AG10803 (cell line): ENCODE results near the gene LTBP1.
"Not testable (repeated sequence)": the region's sequence is repeated elsewhere in the genome, so short reads cannot be mapped to it uniquely, and the experiment has no call there.

ENCODE experiments used
- DNase-seq: peaks from one replicate; pipeline ENCODE4 v3.0.0; 2010; ENCODE audit warnings: low read depth
- H3K4me3 ChIP-seq: 2 replicates; pipeline ENCODE4 v1.5.1; 2011; ENCODE audit warnings: mild to moderate bottlenecking, low read length, control low read depth
- CTCF ChIP-seq: conservative IDR thresholded peaks from 2 replicates; pipeline ENCODE4 v1.5.1; 2011; ENCODE audit warnings: mild to moderate bottlenecking, low read length, control low read depth, inconsistent platforms

The LTBP1 gene

GRCh38 chr2:32962690-32963089 is 15.9 kb downstream of the LTBP1 start:
- no peak for TF ChIP-seq CTCF
- no peak overlapping the region for H3K4me3 ChIP-seq
- no peak for DNase-seq

GRCh38 chr2:32963941-32964340 is 17.2 kb downstream of the LTBP1 start:
- DNase-seq, result peak; percentile 45
- TF ChIP-seq CTCF, result no peak
- H3K4me3 ChIP-seq, result no peak overlapping the region

DNA sequence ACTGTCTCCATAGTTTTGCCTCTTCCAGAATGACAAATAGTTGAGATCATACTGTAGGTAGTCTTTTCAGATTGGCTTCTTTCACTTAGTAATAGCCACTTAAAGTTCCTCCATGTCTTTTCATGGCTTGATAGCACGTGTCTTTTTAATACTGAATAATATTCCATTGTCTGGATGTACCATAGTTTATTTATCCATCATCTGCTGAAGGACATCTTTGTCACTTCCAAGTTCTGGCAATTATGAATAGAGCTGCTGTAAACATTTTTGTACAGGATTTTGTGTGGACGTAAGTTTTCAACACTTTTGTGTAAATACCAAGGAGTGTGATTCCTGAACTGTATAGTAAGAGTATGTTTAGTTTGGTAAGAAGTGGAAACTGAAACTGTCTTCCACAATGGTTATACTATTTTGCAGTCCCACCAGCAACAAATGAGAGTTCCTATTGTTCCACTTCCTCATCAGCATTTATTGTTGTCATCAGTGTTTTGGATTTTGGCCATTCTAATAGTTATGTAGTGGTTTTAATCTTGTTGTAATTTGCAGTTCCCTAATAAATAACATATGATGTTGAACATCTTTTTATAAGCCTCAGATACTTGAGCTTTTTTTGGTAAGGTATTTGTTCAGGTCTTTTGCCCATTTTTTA is 18.9 kb downstream of the LTBP1 start:
- no peak for TF ChIP-seq CTCF
- no peak for DNase-seq
- no peak overlapping the region for H3K4me3 ChIP-seq

- H3K4me3 ChIP-seq, result no peak overlapping the region
- TF ChIP-seq CTCF, result no peak
- no peak for DNase-seq
These were observed 22.9 kb downstream of the LTBP1 start for GRCh38 chr2:32969444-32970162.

DNA sequence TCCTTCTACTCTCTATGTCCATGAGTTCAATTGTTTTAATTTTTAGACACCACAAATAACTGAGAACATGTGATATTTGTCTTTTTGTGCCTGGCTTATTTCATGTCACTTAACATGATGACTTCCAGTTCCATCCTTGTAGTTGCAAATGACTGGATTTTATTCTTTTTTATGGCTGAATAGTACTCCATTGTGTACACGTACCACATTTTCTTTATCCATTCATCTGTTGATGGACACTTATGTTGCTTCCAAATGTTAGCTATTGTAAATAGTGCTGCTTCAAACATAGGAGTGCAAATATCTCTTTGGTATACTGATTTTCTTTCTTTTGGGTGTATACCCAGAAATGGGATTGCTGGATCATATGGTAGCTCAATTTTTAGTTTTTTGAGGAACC is 27.0 kb downstream of the LTBP1 start:
- not testable (repeated sequence) for H3K4me3 ChIP-seq, DNase-seq

- no peak for DNase-seq
- no peak for TF ChIP-seq CTCF
- H3K4me3 ChIP-seq, result no peak overlapping the region
These were observed 29.8 kb downstream of the LTBP1 start for GRCh38 chr2:32976409-32977063.

- H3K4me3 ChIP-seq, result no peak overlapping the region
- DNase-seq, result no peak
- no peak for TF ChIP-seq CTCF
These were observed 30.5 kb downstream of the LTBP1 start for GRCh38 chr2:32977228-32977758.
